Activated CD8-positive, alpha-beta memory T cell treated with anti-CD3 and anti-CD28 coated beads for 48 hours (primary cell): ENCODE results near the gene PARD6G.

Experiments
- DNase-seq, 3 experiments: peaks; one replicate each; pipeline ENCODE4 v3.0.0-alpha.2; 2020; ENCODE audit warnings: low read depth in 2 of 3, low spot score in 2 of 3

The PARD6G gene

GRCh38 chr18:80154293-80154692 is 93.0 kb downstream of the PARD6G start:
- no peak for DNase-seq

GRCh38 chr18:80149667-80150066 is 97.6 kb downstream of the PARD6G start:
- DNase-seq, result no peak

GRCh38 chr18:80148326-80149199 is 98.8 kb downstream of the PARD6G start:
- DNase-seq, result no peak

GRCh38 chr18:80147418-80148325 is 99.6 kb downstream of the PARD6G start:
- DNase-seq, result peak; percentile 32 to 40 (median 38)

- no peak for DNase-seq
These were observed 100.3 kb downstream of the PARD6G start for GRCh38 chr18:80147037-80147417.

GRCh38 chr18:80145196-80145804 is 102.0 kb downstream of the PARD6G start:
- no peak for DNase-seq

- DNase-seq, result no peak
These were observed 103.4 kb downstream of the PARD6G start for GRCh38 chr18:80143881-80144280.

GRCh38 chr18:80140455-80140985 is 106.8 kb downstream of the PARD6G start:
- no peak for DNase-seq

GRCh38 chr18:80137976-80138375 is 109.3 kb downstream of the PARD6G start:
- DNase-seq, result no peak

- no peak for DNase-seq
These were observed 110.2 kb downstream of the PARD6G start for GRCh38 chr18:80137137-80137536.

GRCh38 chr18:80136679-80137078 is 110.6 kb downstream of the PARD6G start:
- no peak for DNase-seq

GRCh38 chr18:80135136-80135535 is 112.2 kb downstream of the PARD6G start:
- DNase-seq, result no peak

GRCh38 chr18:80133124-80133523 is 114.2 kb downstream of the PARD6G start:
- DNase-seq, result no peak

GRCh38 chr18:80132180-80132812 is 115.0 kb downstream of the PARD6G start:
- no peak for DNase-seq

GRCh38 chr18:80130555-80130954 is 116.8 kb downstream of the PARD6G start:
- DNase-seq, result no peak

- DNase-seq, result no peak
These were observed 117.5 kb downstream of the PARD6G start for GRCh38 chr18:80129672-80130367.

GRCh38 chr18:80127635-80128034 is 119.7 kb downstream of the PARD6G start:
- DNase-seq, result no peak

- no peak for DNase-seq
These were observed 120.5 kb downstream of the PARD6G start for GRCh38 chr18:80126797-80127196.

GRCh38 chr18:80124131-80124530 is 123.2 kb downstream of the PARD6G start:
- no peak for DNase-seq

GRCh38 chr18:80120932-80121331 is 126.4 kb downstream of the PARD6G start:
- DNase-seq, result no peak
